GM12801 (cell line): ENCODE data around the gene BSDC1.

Experiments used
- TF ChIP-seq, protein P1 (sequence below): IDR thresholded peaks from one replicate; pipeline ENCODE4 v1.5.1; 2011; ENCODE audit warnings: control low read depth; ENCODE audit not compliant: insufficient read length; ENCODE audit errors: extremely low read depth

The BSDC1 gene

DNA sequence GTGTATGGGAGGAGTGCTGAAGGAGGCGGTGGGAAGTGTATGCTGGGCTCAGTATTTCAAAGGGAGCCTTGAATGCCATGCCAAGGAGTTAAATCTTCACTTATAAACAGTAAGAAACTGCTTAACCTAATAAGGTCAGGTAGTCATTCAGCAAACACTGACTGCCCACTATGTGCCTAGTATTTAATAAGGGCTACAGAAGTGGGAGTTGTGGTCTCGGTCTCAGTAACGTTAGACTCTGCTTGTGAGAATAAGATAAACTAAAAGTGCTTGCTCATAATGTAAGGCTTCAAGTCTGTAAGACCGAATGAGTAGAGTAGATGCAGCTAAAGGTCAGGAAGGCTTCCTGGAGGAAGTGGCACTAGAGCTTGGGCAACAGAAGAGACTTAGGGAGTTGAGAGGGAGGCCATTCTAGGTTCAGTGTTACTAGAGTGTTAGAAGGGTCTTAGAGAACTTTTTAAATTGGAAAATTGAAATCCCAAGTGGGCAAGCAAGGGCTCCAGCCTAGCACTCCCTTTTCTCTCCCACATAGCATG lies 64.2 kb downstream of the BSDC1 start:
- TF ChIP-seq, protein P1, sequence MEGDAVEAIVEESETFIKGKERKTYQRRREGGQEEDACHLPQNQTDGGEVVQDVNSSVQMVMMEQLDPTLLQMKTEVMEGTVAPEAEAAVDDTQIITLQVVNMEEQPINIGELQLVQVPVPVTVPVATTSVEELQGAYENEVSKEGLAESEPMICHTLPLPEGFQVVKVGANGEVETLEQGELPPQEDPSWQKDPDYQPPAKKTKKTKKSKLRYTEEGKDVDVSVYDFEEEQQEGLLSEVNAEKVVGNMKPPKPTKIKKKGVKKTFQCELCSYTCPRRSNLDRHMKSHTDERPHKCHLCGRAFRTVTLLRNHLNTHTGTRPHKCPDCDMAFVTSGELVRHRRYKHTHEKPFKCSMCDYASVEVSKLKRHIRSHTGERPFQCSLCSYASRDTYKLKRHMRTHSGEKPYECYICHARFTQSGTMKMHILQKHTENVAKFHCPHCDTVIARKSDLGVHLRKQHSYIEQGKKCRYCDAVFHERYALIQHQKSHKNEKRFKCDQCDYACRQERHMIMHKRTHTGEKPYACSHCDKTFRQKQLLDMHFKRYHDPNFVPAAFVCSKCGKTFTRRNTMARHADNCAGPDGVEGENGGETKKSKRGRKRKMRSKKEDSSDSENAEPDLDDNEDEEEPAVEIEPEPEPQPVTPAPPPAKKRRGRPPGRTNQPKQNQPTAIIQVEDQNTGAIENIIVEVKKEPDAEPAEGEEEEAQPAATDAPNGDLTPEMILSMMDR = no peak

DNA sequence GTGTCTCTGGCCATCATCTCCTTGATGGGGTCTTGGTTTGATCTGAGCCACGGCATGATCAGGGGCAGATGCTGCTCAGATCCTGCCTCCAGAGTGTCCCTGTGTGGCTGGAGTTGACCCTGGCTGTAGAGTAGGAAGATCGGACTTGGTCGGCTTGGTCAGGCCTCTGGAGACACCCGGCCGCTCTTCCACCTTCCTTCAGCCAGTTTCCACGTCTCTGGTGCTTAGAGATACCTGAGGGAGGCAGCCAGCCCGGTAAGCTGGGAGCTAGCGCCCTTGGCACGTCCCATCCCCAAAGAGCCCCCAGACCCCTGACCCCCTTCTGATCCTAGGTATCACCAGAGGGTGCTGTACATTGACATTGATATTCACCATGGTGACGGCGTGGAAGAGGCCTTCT lies 67.0 kb downstream of the BSDC1 start:
- TF ChIP-seq, protein P1 = no peak

DNA sequence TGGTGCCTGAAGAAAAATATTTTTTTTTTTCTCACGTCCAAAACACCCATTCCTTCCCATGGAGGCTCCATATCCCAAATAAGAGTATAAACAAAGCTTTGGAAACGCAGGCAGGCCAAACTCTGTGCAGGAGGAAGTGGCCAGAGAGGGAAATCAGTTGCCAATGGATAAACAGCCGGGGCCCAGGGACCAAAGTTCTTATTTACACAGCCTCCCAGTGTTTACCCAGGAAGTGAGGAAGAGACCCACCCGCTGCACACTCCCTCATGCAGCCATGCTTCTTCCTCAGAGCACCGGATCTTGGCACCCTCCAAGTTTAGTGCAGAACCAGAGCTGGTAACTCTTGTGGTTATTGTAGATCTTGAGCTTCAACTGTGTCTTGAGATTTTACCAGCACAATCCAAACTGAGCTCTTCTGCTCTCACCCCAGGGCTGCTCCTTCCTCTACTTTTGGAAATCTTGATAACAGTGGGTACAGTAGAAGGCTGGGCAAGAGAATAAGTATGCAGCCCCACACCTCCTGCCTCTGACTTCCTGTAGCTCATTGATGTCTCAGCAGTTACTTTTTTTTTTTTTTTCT lies 72.4 kb downstream of the BSDC1 start:
- TF ChIP-seq, protein P1 = no peak

DNA sequence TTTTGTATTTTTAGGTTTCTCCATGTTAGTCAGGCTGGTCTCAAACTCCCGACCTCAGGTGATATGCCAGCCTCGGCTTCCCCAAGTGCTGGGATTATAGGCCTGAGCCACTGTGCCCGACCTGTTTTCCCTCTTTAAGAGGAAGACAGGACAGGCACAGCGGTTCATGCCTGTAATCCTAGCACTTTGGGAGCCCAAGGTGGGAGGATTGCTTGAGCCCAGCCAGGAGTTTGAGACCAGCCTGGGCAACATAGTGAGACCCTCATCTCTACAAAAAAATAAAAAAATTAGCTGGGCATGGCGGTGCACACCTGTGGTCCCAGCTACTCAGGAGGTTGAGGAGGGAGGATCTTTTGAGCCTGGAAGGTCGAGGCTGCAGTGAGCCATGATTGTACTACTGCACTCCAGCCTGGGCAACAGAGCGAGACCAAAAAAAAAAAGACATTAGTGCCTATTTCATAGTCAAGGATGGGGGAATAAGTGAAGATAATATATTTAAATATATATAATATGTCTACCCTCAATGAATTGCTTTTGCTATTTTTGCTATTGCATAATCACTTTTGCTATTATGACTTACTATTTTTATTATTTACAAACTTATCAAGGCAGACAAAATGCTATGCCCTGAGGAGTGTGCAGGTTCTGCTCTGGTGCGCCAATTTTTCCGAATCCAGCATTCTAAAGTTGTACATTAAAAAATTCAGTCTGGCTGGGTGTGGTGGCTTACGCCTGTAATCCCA lies 75.9 kb downstream of the BSDC1 start:
- TF ChIP-seq, protein P1 = no peak

DNA sequence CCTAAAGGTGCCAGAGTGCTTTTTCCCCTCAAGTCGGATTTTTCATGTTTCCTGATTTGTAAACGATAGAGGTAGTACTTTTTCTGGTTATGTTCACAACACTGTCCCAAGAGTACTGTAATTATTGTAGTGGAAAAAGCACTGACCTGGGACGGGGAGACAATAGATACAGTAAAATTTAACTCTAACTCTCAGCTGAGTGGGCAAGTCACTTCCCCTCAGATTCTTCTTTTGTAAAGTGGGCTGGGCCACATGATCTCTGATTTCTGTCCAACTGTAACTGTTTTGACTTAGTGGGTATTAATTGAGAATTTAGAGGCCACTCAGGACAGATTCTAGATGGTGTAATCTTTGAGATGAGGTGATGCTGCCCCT lies 77.4 kb downstream of the BSDC1 start:
- TF ChIP-seq, protein P1 = no peak
